ENCODE data around the gene EIF4G1. TPM values are rescaled to one million over a fixed set of nuclear protein-coding genes. Genes with fewer than 3 reads are reported as not detected.
A peak's percentile ranks its signal among the peaks of the same experiment; 100 is the strongest.

Gene EIF4G1
- total and polyA plus RNA-seq, 2 of the 8 experiments (the other 6 are each of a cell fraction or from before 2014, with no cell fraction given), result 318 to 473 TPM

DNA sequence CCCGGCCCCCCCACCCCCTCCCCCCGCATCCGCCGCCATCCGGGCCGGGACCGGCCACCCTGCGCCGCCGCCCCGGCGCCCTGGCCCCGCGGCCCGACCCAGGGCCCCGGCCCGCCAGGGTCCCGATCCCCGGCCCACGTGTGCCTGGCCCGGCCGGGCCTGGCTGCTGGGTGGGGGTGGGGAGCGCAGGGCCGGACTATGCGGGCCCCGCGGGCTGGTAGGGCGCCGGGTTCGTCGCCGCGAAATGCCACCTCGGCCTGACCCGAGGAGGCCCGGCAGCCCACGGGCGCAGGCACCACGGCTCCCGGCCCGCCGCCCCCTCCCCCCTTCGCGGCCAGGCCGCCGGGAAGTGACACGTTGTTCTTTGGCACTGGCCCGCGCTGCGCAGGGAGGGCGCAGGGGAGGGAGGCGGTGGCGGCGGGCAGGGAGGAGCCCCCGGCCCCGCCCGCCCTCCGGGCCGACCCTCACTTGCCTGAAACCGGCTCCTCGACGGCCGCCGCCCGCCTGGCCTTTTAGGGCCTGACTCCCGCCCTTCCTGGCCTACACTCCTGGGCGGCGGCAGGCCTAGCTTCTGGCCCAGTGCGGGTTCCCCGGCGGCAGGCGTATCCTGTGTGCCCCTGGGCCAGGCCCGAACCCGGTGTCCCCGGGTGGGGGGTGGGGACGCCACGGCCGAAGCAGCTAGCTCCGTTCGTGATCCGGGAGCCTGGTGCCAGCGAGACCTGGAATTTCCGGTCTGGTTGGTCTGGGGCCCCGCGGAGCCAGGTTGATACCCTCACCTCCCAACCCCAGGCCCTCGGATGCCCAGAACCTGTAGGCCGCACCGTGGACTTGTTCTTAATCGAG lies 515 bp downstream of the EIF4G1 start:
- 4% methylated on average over 26 of the region's 89 CpGs; no CpG with 5 or more reads in 1 of the 2 experiments for WGBS, 2 experiments (ENCODE audit: extremely low coverage in 1 of 2, insufficient coverage in 1 of 2, insufficient read length in 1 of 2, insufficient replicate concordance in 2 of 2, low coverage in 1 of 2, low lambda C conversion rate in 2 of 2, missing lambda C conversion rate in 1 of 2)
- FAIRE-seq, result no peak
- TF ChIP-seq SRF (IDR thresholded peaks at IDR 0.05; ENCODE audit: low read depth, low read length) (no peak), TCF12 (IDR thresholded peaks at IDR 0.05; ENCODE audit: low read depth, low read length) (no peak), CEBPB (IDR thresholded peaks at IDR 0.05; ENCODE audit: low read depth, low read length) (no peak), TBP (IDR thresholded peaks at IDR 0.05; ENCODE audit: low read depth, low read length) (0 out of 2 replicates have a peak, but pooled peaks have one; percentile 7), RXRA (IDR thresholded peaks at IDR 0.05; ENCODE audit: insufficient read depth, low read depth, low read length) (no peak), TAF7 (optimal IDR thresholded peaks at IDR 0.05; ENCODE audit: borderline replicate concordance, low read depth, low read length) (peak; percentile 39), POLR2AphosphoS5 (IDR thresholded peaks at IDR 0.05; ENCODE audit: low read depth, low read length) (peak; percentile 41; the same call in 1 of the 2 replicates)
- TF ChIP-seq, protein P1, sequence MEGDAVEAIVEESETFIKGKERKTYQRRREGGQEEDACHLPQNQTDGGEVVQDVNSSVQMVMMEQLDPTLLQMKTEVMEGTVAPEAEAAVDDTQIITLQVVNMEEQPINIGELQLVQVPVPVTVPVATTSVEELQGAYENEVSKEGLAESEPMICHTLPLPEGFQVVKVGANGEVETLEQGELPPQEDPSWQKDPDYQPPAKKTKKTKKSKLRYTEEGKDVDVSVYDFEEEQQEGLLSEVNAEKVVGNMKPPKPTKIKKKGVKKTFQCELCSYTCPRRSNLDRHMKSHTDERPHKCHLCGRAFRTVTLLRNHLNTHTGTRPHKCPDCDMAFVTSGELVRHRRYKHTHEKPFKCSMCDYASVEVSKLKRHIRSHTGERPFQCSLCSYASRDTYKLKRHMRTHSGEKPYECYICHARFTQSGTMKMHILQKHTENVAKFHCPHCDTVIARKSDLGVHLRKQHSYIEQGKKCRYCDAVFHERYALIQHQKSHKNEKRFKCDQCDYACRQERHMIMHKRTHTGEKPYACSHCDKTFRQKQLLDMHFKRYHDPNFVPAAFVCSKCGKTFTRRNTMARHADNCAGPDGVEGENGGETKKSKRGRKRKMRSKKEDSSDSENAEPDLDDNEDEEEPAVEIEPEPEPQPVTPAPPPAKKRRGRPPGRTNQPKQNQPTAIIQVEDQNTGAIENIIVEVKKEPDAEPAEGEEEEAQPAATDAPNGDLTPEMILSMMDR (IDR thresholded peaks at IDR 0.05; ENCODE audit: control extremely low read depth in 1 of 3, insufficient read depth in 1 of 3, low read depth in 1 of 3, low read length in 3 of 3), result no peak

More for the DNA sequence above, 515 bp downstream of the EIF4G1 start:
- ChIA-PET POLR2A (ENCODE audit: partially characterized antibody) (interaction anchor here (0.6 to 12.3 kb wide), 15 partner anchors 10 to 180 kb away, joined by 3 to 148 read pairs (median 5); partner anchors contain the start of genes CLCN2, EIF2B5, FAM131A and POLR2H), CTCF (ENCODE audit: partially characterized antibody) (interaction anchor here (0.5 to 1.9 kb wide), 5 partner anchors 10 to 1015 kb away, joined by 3 to 4 read pairs (median 4); no protein-coding TSS in a partner anchor)
- Histone ChIP-seq H2BK15ac (ENCODE audit: low read length) (no peak overlapping the region), H3K9me3 (ENCODE audit: insufficient read depth in 2 of 2, low read depth in 1 of 2, low read length in 1 of 2) (no peaks in the 10 kb centered on the region), H3K9ac (replicated peaks in 1 of 4; ENCODE audit: extremely low read depth in 1 of 4, low read depth in 3 of 4, low read length in 3 of 4) (peak overlapping the region; percentile 70 to 99 (median 88)), H3K14ac (ENCODE audit: insufficient read length) (no peak overlapping the region), H4K91ac (replicated peaks; ENCODE audit: insufficient read length, low read length) (no peak overlapping the region), H3K4me3 (ENCODE audit: extremely low read depth in 1 of 4, insufficient read depth in 2 of 4, low read depth in 3 of 4, low read length in 4 of 4) (peak overlapping the region; percentile 44 to 96 (median 77)), H3K36me3 (ENCODE audit: control insufficient read depth in 2 of 4, insufficient read depth in 4 of 4, low read length in 3 of 4) (peaks cover 9 to 32% (median 19%) of the 10 kb centered on the region in 4 experiments; a peak in 7 of 8 replicates), H3K4me1 (replicated peaks in 1 of 4; ENCODE audit: control insufficient read depth in 3 of 4, insufficient read depth in 4 of 4, low read length in 3 of 4) (peaks cover 3 to 9% (median 6%) of the 10 kb centered on the region in 4 experiments), H2BK20ac (ENCODE audit: low read length) (no peak overlapping the region), H4K5ac (ENCODE audit: insufficient read length, low read depth, low read length) (peak overlapping the region; percentile 80), H2AK5ac (ENCODE audit: low read depth, low read length) (0 out of 2 replicates have a peak overlapping the region, but pooled peaks have one; percentile 65), H3K4ac (replicated peaks; ENCODE audit: insufficient read length, low read depth, low read length) (peak overlapping the region; percentile 85), H3K27ac (ENCODE audit: low read depth, low read length) (peak overlapping the region; percentile 82), H2BK12ac (ENCODE audit: low read depth, low read length) (no peak overlapping the region), H2BK5ac (ENCODE audit: low read depth, low read length) (peak overlapping the region; percentile 66; the same call in 1 of the 2 replicates), H4K8ac (ENCODE audit: extremely low read depth, insufficient read depth, low read length) (peak overlapping the region; percentile 96; the same call in 1 of the 2 replicates), H3K4me2 (ENCODE audit: insufficient read depth in 1 of 2, low read depth in 2 of 2, low read length in 2 of 2) (peak overlapping the region; percentile 85 to 97), H3K27me3 (replicated peaks in 1 of 4; ENCODE audit: control insufficient read depth in 3 of 4, extremely low read depth in 1 of 4, insufficient read depth in 3 of 4, low read length in 3 of 4) (no peaks in the 10 kb centered on the region), H3K79me2 (ENCODE audit: control insufficient read depth in 1 of 2, insufficient read depth in 2 of 2, low read length in 2 of 2) (peaks cover 37 to 52% of the 10 kb centered on the region in 2 experiments), H2BK120ac (replicated peaks; ENCODE audit: low read depth, low read length) (no peak overlapping the region), H3K56ac (replicated peaks; ENCODE audit: insufficient read length, low read depth, low read length) (peak overlapping the region; percentile 59), H3K23me2 (ENCODE audit: low read depth, low read length) (no peaks in the 10 kb centered on the region; the same call in 1 of the 2 replicates), H4K20me1 (replicated peaks in 1 of 2; ENCODE audit: control insufficient read depth in 1 of 2, insufficient read depth in 2 of 2, low read length in 2 of 2) (peaks cover 29 to 33% of the 10 kb centered on the region in 2 experiments), H3K79me1 (ENCODE audit: low read depth, low read length) (peaks cover 11% of the 10 kb centered on the region), H3K23ac (ENCODE audit: insufficient read length) (no peak overlapping the region), H2AFZ (ENCODE audit: low read length) (no peak overlapping the region), H3K18ac (ENCODE audit: extremely low read depth, low read length) (peak overlapping the region; percentile 19; the same call in 1 of the 2 replicates)
- peak in 1 of 2 experiments; percentile 69 for DNase-seq (ENCODE audit: low read depth in 1 of 2, low spot score in 2 of 2)

All from H1 (cell line).